Keratinocyte (primary cell): ENCODE results near the gene CRYAB.

Source experiments
- EZH2 ChIP-seq: IDR thresholded peaks from one replicate; pipeline ENCODE4 v1.6.1; 2012; ENCODE audit warnings: inconsistent platforms, mild to moderate bottlenecking, low read length, moderate library complexity
- TF ChIP-seq, protein P1 (sequence below), 3 experiments: IDR thresholded peaks in 1 of 3; conservative IDR thresholded peaks in 1 of 3; optimal IDR thresholded peaks in 1 of 3; 2 replicates in 2 of 3; 3 replicates in 1 of 3; pipeline versions ENCODE3 to v1.5.1; 2011; ENCODE audit warnings: low read length in 3 of 3, mild to moderate bottlenecking in 3 of 3, moderate library complexity in 2 of 3, control low read depth in 1 of 3, inconsistent platforms in 1 of 3; ENCODE audit not compliant: insufficient read depth in 2 of 3; ENCODE audit errors: extremely low read depth in 1 of 3

DNA sequence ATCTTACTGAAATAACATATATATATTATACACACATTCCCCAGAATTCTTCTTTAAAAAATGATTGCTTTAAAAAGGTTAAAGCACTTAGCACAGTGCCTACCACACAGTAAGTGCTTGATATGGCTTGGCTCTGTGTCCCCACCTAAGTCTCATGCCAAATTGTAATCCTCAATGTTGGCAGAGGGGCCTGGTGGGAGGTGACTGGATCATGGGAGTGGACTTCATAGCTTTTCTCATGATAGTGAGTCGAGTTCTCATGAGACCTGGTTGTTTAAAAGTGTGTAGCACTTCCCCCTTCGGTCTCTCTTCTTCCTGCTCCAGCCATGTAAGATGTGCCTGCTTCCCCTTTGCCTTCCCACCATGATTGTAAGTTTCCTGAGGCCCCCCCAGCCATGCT, 6.2 kb downstream of the CRYAB start:
- TF ChIP-seq, protein P1, sequence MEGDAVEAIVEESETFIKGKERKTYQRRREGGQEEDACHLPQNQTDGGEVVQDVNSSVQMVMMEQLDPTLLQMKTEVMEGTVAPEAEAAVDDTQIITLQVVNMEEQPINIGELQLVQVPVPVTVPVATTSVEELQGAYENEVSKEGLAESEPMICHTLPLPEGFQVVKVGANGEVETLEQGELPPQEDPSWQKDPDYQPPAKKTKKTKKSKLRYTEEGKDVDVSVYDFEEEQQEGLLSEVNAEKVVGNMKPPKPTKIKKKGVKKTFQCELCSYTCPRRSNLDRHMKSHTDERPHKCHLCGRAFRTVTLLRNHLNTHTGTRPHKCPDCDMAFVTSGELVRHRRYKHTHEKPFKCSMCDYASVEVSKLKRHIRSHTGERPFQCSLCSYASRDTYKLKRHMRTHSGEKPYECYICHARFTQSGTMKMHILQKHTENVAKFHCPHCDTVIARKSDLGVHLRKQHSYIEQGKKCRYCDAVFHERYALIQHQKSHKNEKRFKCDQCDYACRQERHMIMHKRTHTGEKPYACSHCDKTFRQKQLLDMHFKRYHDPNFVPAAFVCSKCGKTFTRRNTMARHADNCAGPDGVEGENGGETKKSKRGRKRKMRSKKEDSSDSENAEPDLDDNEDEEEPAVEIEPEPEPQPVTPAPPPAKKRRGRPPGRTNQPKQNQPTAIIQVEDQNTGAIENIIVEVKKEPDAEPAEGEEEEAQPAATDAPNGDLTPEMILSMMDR (optimal IDR thresholded peaks at IDR 0.05 in 1 of 3, IDR thresholded peaks at IDR 0.05 in 1 of 3, conservative IDR thresholded peaks at IDR 0.05 in 1 of 3; ENCODE audit: extremely low read depth in 1 of 3, insufficient read depth in 2 of 3, low read length in 3 of 3), result no peak
- no peak for TF ChIP-seq EZH2
